Frontal cortex (tissue), 1 donor: Measurements from ENCODE around the gene KANSL1L. TPM values are rescaled to one million over a fixed set of nuclear protein-coding genes. Genes with fewer than 3 reads are reported as not detected.

ENCODE experiments used
- total RNA-seq: library from RNA; depleted of rRNA; stranded (reverse); fragments of >200 nt; gene quantifications from one replicate; pipeline ENCODE4 v1.2.3, GENCODE V29; 2014

KANSL1L gene
- total RNA-seq, 1 donor from 2014 or later = 99.1 TPM

Other genes starting within 250 kb of the KANSL1L start
- 68.5 TPM for gene RPE, start 168.8 kb downstream of the KANSL1L start, total RNA-seq
- gene ACADL, start 54.0 kb upstream of the KANSL1L start, total RNA-seq = 8.2 TPM
- gene MYL1, start 143.8 kb upstream of the KANSL1L start, total RNA-seq = not detected